Lung (tissue), 12 donors: Measurements from ENCODE around the gene CCT2. TPM values are rescaled to one million over a fixed set of nuclear protein-coding genes. Genes with fewer than 3 reads are reported as not detected.

Experiments
- ATAC-seq: fragments of 200-7000 bp; cut with Tn5 transposase; one replicate; pipeline ENCODE4 v1.9.1; 2020; ENCODE audit warnings: moderate number of reproducible peaks; ENCODE audit not compliant: insufficient read depth, low FRiP score
- DNase-seq, 3 donors: peaks; one replicate each; pipeline ENCODE4 v3.0.0-alpha.2; 2013 to 2017
- H3K27ac ChIP-seq, 2 donors: one replicate each; pipeline ENCODE4 v1.5.1; 2013; ENCODE audit warnings: mild to moderate bottlenecking in 2 of 2, moderate library complexity in 2 of 2, control low read depth in 1 of 2, inconsistent platforms in 1 of 2, low read depth in 1 of 2, low read length in 1 of 2
- H3K27me3 ChIP-seq, 3 donors: one replicate each; pipeline ENCODE4 v1.5.1; 2013; ENCODE audit warnings: low read length in 2 of 3; ENCODE audit not compliant: control insufficient read depth in 3 of 3, insufficient read depth in 3 of 3
- H3K36me3 ChIP-seq, 4 donors: one replicate each; pipeline ENCODE4 v1.5.1; 2013; ENCODE audit warnings: low read length in 4 of 4, mild to moderate bottlenecking in 1 of 4, moderate library complexity in 1 of 4; ENCODE audit not compliant: control insufficient read depth in 4 of 4, insufficient read depth in 4 of 4
- H3K4me1 ChIP-seq, 5 donors: one replicate each; pipeline ENCODE4 v1.5.1; 2013; ENCODE audit warnings: low read length in 5 of 5, mild to moderate bottlenecking in 2 of 5, moderate library complexity in 1 of 5; ENCODE audit not compliant: control insufficient read depth in 5 of 5, insufficient read depth in 5 of 5
- H3K4me3 ChIP-seq: one replicate; pipeline ENCODE4 v1.5.1; 2013; ENCODE audit warnings: mild to moderate bottlenecking, control low read depth, moderate library complexity
- H3K9ac ChIP-seq, 2 donors: one replicate each; pipeline ENCODE4 v1.5.1; 2013; ENCODE audit warnings: low read length in 2 of 2, control low read depth in 1 of 2; ENCODE audit not compliant: insufficient read depth in 1 of 2
- H3K9me3 ChIP-seq, 4 donors: one replicate each; pipeline ENCODE4 v1.5.1; 2013; ENCODE audit warnings: low read length in 3 of 4, mild to moderate bottlenecking in 1 of 4, moderate library complexity in 1 of 4; ENCODE audit not compliant: control insufficient read depth in 4 of 4, insufficient read depth in 3 of 4
- WGBS, 2 donors: extraction: QIAGEN DNeasy Blood & Tissue Kit; methylation state at CpG; one replicate each; pipeline ENCODE4 v1.1.7; 2013; 5-methylcytosine and 5-hydroxymethylcytosine counted together
- polyA plus RNA-seq, 2 donors: library from polyadenylated mRNA; stranded (reverse); fragments of 200-250 nt; gene quantifications; one replicate each; pipeline ENCODE4 v1.2.1, GENCODE V29; 2013
- total RNA-seq, 2 donors: library from RNA; depleted of rRNA in 1 of 2; stranded (reverse); fragments of >200 nt in 1 of 2; gene quantifications; one replicate each; pipeline ENCODE4 v1.2.1, GENCODE V29; 2014 to 2021
- TF ChIP-seq, protein P1 (sequence below): IDR thresholded peaks from 2 replicates; pipeline ENCODE4 v1.5.1; 2012; ENCODE audit warnings: mild to moderate bottlenecking; ENCODE audit errors: control extremely low read depth, extremely low read depth
- donor health status: control.
- donor health status: control.
- donor health status: Bipolar disorder and iron deficiency.
- donor health status: healthy.
- donor health status: DM: yes; HTN: yes; CAD: no.

The CCT2 gene
- total and polyA plus RNA-seq, 4 donors, result 80.3 to 122 (median 114) TPM

DNA sequence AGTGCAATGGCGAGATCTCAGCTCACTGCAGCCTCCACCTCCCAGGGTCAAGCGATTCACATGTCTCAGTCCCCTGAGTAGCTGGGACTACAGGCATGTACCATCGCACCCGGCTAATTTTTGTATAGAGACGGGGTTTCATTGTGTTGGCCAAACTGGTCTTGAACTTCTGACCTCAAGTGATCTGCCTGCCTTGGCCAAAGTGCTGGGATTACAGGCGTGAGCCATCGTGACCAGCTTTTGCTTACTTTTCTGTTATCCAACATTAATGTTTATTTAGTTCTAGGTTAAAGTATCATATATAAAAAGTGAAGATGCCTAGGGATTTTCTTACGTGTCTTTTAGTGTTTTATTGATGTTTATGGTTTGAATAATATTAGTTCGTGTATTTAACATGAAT lies 28.9 kb upstream of the CCT2 start:
- Histone ChIP-seq H3K27me3 (no peaks in the 10 kb centered on the region), H3K27ac (no peak overlapping the region), H3K4me3 (no peak overlapping the region), H3K9ac (no peak overlapping the region), H3K36me3 (peaks cover 0 to 1% (median 0%) of the 10 kb centered on the region in 4 donors), H3K4me1 (peaks cover 0 to 9% (median 7%) of the 10 kb centered on the region in 5 donors), H3K9me3 (no peaks in the 10 kb centered on the region)
- TF ChIP-seq, protein P1, sequence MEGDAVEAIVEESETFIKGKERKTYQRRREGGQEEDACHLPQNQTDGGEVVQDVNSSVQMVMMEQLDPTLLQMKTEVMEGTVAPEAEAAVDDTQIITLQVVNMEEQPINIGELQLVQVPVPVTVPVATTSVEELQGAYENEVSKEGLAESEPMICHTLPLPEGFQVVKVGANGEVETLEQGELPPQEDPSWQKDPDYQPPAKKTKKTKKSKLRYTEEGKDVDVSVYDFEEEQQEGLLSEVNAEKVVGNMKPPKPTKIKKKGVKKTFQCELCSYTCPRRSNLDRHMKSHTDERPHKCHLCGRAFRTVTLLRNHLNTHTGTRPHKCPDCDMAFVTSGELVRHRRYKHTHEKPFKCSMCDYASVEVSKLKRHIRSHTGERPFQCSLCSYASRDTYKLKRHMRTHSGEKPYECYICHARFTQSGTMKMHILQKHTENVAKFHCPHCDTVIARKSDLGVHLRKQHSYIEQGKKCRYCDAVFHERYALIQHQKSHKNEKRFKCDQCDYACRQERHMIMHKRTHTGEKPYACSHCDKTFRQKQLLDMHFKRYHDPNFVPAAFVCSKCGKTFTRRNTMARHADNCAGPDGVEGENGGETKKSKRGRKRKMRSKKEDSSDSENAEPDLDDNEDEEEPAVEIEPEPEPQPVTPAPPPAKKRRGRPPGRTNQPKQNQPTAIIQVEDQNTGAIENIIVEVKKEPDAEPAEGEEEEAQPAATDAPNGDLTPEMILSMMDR, result no peak
- 77 to 86% methylated on average over 9 of the region's 9 CpGs for WGBS, 2 donors
- DNase-seq (no peak), ATAC-seq (no peak)

DNA sequence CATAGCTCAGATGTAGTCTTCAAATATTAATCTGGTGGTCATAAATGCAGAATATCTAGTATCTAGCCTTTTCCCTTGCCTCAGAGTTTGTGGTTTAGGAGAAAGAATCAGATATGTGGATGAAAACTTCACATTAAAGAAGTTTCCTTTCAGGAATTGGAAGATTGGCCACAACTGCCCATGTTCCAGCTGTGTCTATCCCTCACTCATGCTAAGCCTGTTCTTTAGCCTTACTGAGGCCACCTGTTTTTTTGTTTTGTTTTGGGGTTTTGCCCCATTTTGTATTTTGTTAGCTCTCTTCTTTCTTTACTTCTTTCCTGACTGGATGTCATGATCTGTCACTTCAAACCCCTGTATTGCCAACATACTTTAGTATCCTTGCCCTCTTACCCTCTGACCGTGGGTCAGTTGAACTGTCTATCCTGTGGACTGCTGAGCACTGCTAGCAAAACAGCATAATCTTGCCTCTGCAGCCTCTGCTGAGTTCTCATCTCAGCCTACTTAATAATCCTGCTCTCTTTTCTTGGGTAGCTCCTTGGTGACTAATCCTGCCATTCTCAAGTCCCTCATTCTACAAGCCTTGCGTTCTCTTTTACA lies 22.0 kb upstream of the CCT2 start:
- 95 to 96% methylated on average over 2 of the region's 2 CpGs for WGBS, 2 donors

DNA sequence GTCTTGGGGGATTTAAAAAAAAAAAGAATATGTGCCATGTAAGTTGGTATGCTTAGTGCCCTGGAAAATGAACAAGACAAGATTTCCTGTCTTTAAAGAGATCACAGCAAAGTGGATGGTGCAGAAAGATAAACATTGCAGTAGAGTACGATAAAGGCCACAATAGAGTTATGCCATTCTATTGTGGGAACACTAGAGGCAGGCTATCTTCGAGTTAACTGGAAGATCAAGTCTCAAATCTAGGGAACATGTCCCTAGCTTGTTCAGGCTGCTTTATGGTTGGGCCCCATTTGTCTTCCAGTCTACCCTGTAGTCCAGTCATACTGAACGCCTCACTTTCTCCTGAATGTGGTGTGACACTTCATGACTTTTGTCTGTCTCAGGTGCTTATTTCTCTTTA lies 18.7 kb upstream of the CCT2 start:
- ATAC-seq (no peak), DNase-seq (no peak)
- TF ChIP-seq, protein P1, result no peak
- H3K27ac ChIP-seq, result no peak overlapping the region
- H3K27me3 ChIP-seq, result no peaks in the 10 kb centered on the region
- 68 to 81% methylated on average over 3 of the region's 3 CpGs for WGBS, 2 donors
- H3K4me1 ChIP-seq, result no peaks in the 10 kb centered on the region
- no peak overlapping the region for H3K4me3 ChIP-seq
- H3K9ac ChIP-seq, result no peak overlapping the region
- H3K36me3 ChIP-seq, result peaks cover 3 to 30% (median 12%) of the 10 kb centered on the region in 4 donors
- H3K9me3 ChIP-seq, result no peaks in the 10 kb centered on the region

More for the DNA sequence above, 22.0 kb upstream of the CCT2 start:
- TF ChIP-seq, protein P1, result no peak
- Histone ChIP-seq H3K4me1 (peaks cover 0 to 3% (median 0%) of the 10 kb centered on the region in 5 donors), H3K27me3 (no peaks in the 10 kb centered on the region), H3K4me3 (no peak overlapping the region), H3K36me3 (peaks cover 3 to 23% (median 10%) of the 10 kb centered on the region in 4 donors), H3K9ac (no peak overlapping the region), H3K9me3 (no peaks in the 10 kb centered on the region), H3K27ac (no peak overlapping the region)
- DNase-seq (no peak), ATAC-seq (no peak)

DNA sequence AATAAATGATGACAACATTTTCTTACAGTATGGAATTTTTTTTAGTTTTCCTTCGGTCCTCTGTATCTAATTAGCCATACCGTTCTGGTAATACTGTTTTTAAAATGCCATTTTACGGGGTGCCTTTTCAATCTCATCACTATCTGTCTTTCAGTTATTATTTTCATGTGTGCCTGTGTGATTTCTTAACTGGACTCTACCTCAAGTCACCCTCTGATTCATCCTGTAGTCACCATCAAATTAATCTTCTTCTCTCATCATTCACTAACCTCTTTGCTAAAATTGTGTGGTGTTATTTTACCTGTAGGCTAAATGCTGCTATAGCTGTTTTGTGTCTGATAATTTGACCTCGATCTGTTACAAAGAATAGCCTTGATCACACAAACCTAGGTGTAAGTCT lies 16.0 kb upstream of the CCT2 start:
- ATAC-seq (no peak), DNase-seq (no peak)
- H3K27ac ChIP-seq, result no peak overlapping the region
- WGBS, 2 donors, result 83 to 93% methylated on average over 4 of the region's 4 CpGs
- no peaks in the 10 kb centered on the region for H3K27me3 ChIP-seq
- H3K4me3 ChIP-seq, result no peak overlapping the region
- H3K9ac ChIP-seq, result no peak overlapping the region
- TF ChIP-seq, protein P1, result no peak
- H3K36me3 ChIP-seq, result peaks cover 8 to 28% (median 17%) of the 10 kb centered on the region in 4 donors
- no peaks in the 10 kb centered on the region for H3K9me3 ChIP-seq
- H3K4me1 ChIP-seq, result no peaks in the 10 kb centered on the region
